Pancreas (tissue), 10 donors: ENCODE measurements around the gene ZNF555. TPM values are rescaled to one million over a fixed set of nuclear protein-coding genes. Genes with fewer than 3 reads are reported as not detected.

Experiments used
- ATAC-seq, 4 donors: fragments of 200-7000 bp; cut with Tn5 transposase; one replicate each; pipeline versions ENCODE4 v1.8.0 to v1.9.1; 2020; ENCODE audit warnings: mild to moderate bottlenecking in 4 of 4, moderate library complexity in 4 of 4
- DNase-seq, 6 donors: peaks; one replicate each; pipeline ENCODE4 v3.0.0-alpha.2; 2020
- FAIRE-seq: peaks from 2 replicates; lab custom pipeline; 2012; peaks lifted over from hg19 to GRCh38; lab: Jason Lieb, UNC
- H3K27ac ChIP-seq, 4 donors: fragments of 200-600 bp; sonication (generic); 1 replicate in 3 of 4; 2 replicates in 1 of 4; pipeline versions ENCODE4 v1.5.0 to v1.8.0; 2020
- H3K27me3 ChIP-seq, 4 donors: fragments of 200-600 bp; one replicate each; pipeline ENCODE4 v1.8.0; 2021
- H3K36me3 ChIP-seq, 3 donors: fragments of 200-600 bp; sonication (generic) in 1 of 3; one replicate each; pipeline versions ENCODE4 v1.5.0 to v1.8.0; 2020 to 2021
- H3K4me1 ChIP-seq, 3 donors: fragments of 200-600 bp; one replicate each; pipeline ENCODE4 v1.8.0; 2021
- H3K4me3 ChIP-seq, 4 donors: fragments of 200-600 bp; sonication (generic) in 2 of 4; one replicate each; pipeline versions ENCODE4 v1.5.0 to v1.8.0; 2020 to 2021
- H3K9me3 ChIP-seq, 4 donors: fragments of 200-600 bp; one replicate each; pipeline ENCODE4 v1.8.0; 2021
- CTCF ChIP-seq, 4 donors: fragments of 200-600 bp; sonication (generic) in 3 of 4; IDR thresholded peaks; one replicate each; pipeline versions ENCODE4 v1.5.0 to v1.8.0; 2021; ENCODE audit warnings: antibody characterized with exemption in 4 of 4
- whole genome bisulfite sequencing, 2 donors: extraction: QIAGEN DNeasy Blood & Tissue Kit; methylation state at CpG; one replicate each; pipeline ENCODE4 v1.1.7; 2013; 5-methylcytosine and 5-hydroxymethylcytosine counted together
- intact Hi-C, 3 donors: fragments of 100-400 bp; cut with DNase I; formaldehyde crosslinking; loops; one replicate each; pipeline versions ENCODE4 v1.11.1 to v1.14.2; 2022
- polyA plus RNA-seq, 2 donors: library from polyadenylated mRNA; stranded (reverse); fragments of 200-250 nt; gene quantifications; one replicate each; pipeline ENCODE4 v1.2.3, GENCODE V29; 2013
- total RNA-seq, 6 donors: library from RNA; stranded (reverse); fragmentation: NEBNext Ultra II Directional in 4 of 6; extraction: Animal tissue kit (Norgen Biotek cat#: 25700) in 4 of 6; gene quantifications; one replicate each; pipeline versions ENCODE4 v1.2.1 to v1.2.4, GENCODE V29; 2021 to 2023
- donor health status: healthy with polysubstance abuse.
- donor health status: DM: no; HTN: no; CAD: no; lungs with moderate emphysema.
- donor health status: DM: no; HTN: no; CAD: no.
- donor health status: control.
- donor health status: control.
- donor health status: Bipolar disorder and iron deficiency.
- donor health status: DM: yes; HTN: yes; CAD: no.
- donor health status: DM: no; HTN: no; CAD: no.
- donor health status: DM: no; HTN: no; CAD: no.
- donor health status: DM: yes; HTN: yes; CAD: no.

ZNF555 gene
- total and polyA plus RNA-seq, 8 donors, result 0.68 to 6.0 (median 3.3) TPM

DNA sequence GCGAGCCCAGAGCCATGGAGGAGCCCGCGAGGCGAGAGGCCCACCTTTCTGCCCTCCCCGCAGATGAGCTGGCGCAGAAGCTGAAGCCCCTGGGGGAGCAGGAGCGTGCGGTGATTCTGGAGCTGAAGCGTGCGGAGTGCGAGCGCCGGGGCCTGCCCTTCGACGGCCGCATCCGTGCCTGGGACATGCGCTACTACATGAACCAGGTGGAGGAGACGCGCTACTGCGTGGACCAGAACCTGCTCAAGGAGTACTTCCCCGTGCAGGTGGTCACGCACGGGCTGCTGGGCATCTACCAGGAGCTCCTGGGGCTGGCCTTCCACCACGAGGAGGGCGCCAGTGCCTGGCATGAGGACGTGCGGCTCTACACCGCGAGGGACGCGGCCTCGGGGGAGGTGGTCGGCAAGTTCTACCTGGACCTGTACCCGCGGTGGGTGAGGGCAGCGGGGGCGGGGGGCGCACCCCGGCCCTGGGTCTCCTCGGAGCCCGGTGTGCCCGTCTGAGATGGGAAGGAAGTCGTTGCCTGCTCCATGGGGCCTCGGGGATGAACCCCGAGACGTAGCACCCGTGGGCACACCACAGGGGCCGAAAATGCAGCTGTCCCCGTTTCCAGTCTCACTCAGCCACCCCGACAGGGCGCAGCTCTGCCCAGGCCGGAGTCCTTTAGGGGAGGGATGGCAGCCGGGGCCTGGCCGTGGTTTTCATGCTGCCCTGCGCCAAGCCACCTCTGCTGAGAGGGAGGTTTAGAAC is 33.7 kb upstream of the ZNF555 start:
- no peak for TF ChIP-seq CTCF (IDR thresholded peaks at IDR 0.05)
- H3K27me3 ChIP-seq, result no peaks in the 10 kb centered on the region
- H3K9me3 ChIP-seq, result no peaks in the 10 kb centered on the region
- WGBS, 2 donors, result 96 to 97% methylated on average over 56 of the region's 56 CpGs
- FAIRE-seq, result no peak
- no peaks in the 10 kb centered on the region for H3K4me1 ChIP-seq
- no peak for ATAC-seq
- DNase-seq, result no peak
- intact Hi-C loops, result no loop called here
- no peak overlapping the region for H3K4me3 ChIP-seq
- peaks cover 0 to 8% (median 0%) of the 10 kb centered on the region in 3 donors for H3K36me3 ChIP-seq
- H3K27ac ChIP-seq, result no peak overlapping the region

GRCh38 chr19:2808129-2808941 is 32.9 kb upstream of the ZNF555 start:
- no peak for FAIRE-seq
- Histone ChIP-seq H3K9me3 (no peaks in the 10 kb centered on the region), H3K27ac (no peak overlapping the region), H3K4me1 (no peaks in the 10 kb centered on the region), H3K4me3 (no peak overlapping the region), H3K36me3 (peaks cover 0 to 8% (median 0%) of the 10 kb centered on the region in 3 donors), H3K27me3 (no peaks in the 10 kb centered on the region)
- no peak for ATAC-seq
- DNase-seq, result no peak
- WGBS, 2 donors, result 96% methylated on average over 33 to 41 of the region's 41 CpGs
- TF ChIP-seq CTCF (IDR thresholded peaks at IDR 0.05), result no peak
- intact Hi-C loops, result no loop called here

- intact Hi-C loops, result no loop called here
- DNase-seq (no peak), ATAC-seq (no peak), FAIRE-seq (no peak)
- Histone ChIP-seq H3K36me3 (peaks cover 0 to 8% (median 0%) of the 10 kb centered on the region in 3 donors), H3K4me1 (no peaks in the 10 kb centered on the region), H3K4me3 (no peak overlapping the region), H3K27me3 (no peaks in the 10 kb centered on the region), H3K27ac (no peak overlapping the region), H3K9me3 (no peaks in the 10 kb centered on the region)
- no peak for TF ChIP-seq CTCF (IDR thresholded peaks at IDR 0.05)
- 91 to 93% methylated on average over 37 of the region's 37 CpGs for WGBS, 2 donors
These were observed 31.7 kb upstream of the ZNF555 start for GRCh38 chr19:2809387-2810140.

- ATAC-seq, result no peak
- intact Hi-C loops, result no loop called here
- peaks cover 0 to 8% (median 0%) of the 10 kb centered on the region in 3 donors for H3K36me3 ChIP-seq
- 94 to 97% methylated on average over 53 to 58 of the region's 58 CpGs for WGBS, 2 donors
- H3K4me3 ChIP-seq, result no peak overlapping the region
- no peak for FAIRE-seq
- H3K9me3 ChIP-seq, result no peaks in the 10 kb centered on the region
- no peak for DNase-seq
- H3K27me3 ChIP-seq, result no peaks in the 10 kb centered on the region
- no peak for TF ChIP-seq CTCF (IDR thresholded peaks at IDR 0.05)
- H3K4me1 ChIP-seq, result no peaks in the 10 kb centered on the region
- no peak overlapping the region for H3K27ac ChIP-seq
These were observed 30.9 kb upstream of the ZNF555 start for GRCh38 chr19:2810141-2811091.
